Measurements from ENCODE around the gene PDSS2. TPM values are rescaled to one million over a fixed set of nuclear protein-coding genes. Genes with fewer than 3 reads are reported as not detected.
"Not testable (repeated sequence)": the region's sequence is repeated elsewhere in the genome, so short reads cannot be mapped to it uniquely, and the experiment has no call there.

Gene PDSS2
- polyA plus RNA-seq, 1 of the 3 experiments (the other 2 are of a cell fraction), result 5.6 TPM

- TF ChIP-seq FOXJ3 (CRISPR knock-in tag; IDR thresholded peaks at IDR 0.05) (no peak), SIN3A (IDR thresholded peaks at IDR 0.05; ENCODE audit: borderline replicate concordance, low read depth, low read length) (no peak), JUND (IDR thresholded peaks at IDR 0.05) (no peak)
These were observed 287.9 kb downstream of the PDSS2 start (continued) for GRCh38 chr6:107171513-107171912.

- H3K79me2 ChIP-seq (ENCODE audit: insufficient read depth); DNase-seq; H3K9me2 ChIP-seq; H3K36me3 ChIP-seq (replicated peaks in 1 of 2; ENCODE audit: control insufficient read depth in 1 of 2, insufficient read depth in 2 of 2, low read length in 1 of 2); H3K9ac ChIP-seq; H4K20me1 ChIP-seq (ENCODE audit: insufficient read depth); H3K4me2 ChIP-seq; H3K27me3 ChIP-seq (ENCODE audit: insufficient read depth); H3K4me1 ChIP-seq (ENCODE audit: control insufficient read depth in 1 of 2, insufficient read depth in 2 of 2, low read depth in 1 of 2, low read length in 1 of 2); POLR2A ChIA-PET; H3F3A ChIP-seq (replicated peaks; ENCODE audit: insufficient read depth); H2AFZ ChIP-seq (ENCODE audit: low read depth); H3K9me3 ChIP-seq; H3K4me3 ChIP-seq (ENCODE audit: low read depth in 2 of 2, low read length in 1 of 2); CTCF ChIA-PET; H3K27ac ChIP-seq (ENCODE audit: low read depth in 2 of 2, low read length in 1 of 2): not testable (repeated sequence)
- WGBS (ENCODE audit: low lambda C conversion rate), result 100% methylated on average over 3 of the region's 5 CpGs
These were observed 295.1 kb downstream of the PDSS2 start for GRCh38 chr6:107164299-107164698.

- Histone ChIP-seq H3K79me2 (ENCODE audit: insufficient read depth) (no peaks in the 10 kb centered on the region), H3K9me3 (no peaks in the 10 kb centered on the region), H4K20me1 (ENCODE audit: insufficient read depth) (no peaks in the 10 kb centered on the region), H2AFZ (ENCODE audit: low read depth) (no peak overlapping the region), H3K36me3 (replicated peaks in 1 of 2; ENCODE audit: control insufficient read depth in 1 of 2, insufficient read depth in 2 of 2, low read length in 1 of 2) (no peaks in the 10 kb centered on the region), H3K4me3 (ENCODE audit: low read depth in 2 of 2, low read length in 1 of 2) (no peak overlapping the region), H3K4me1 (ENCODE audit: control insufficient read depth in 1 of 2, insufficient read depth in 2 of 2, low read depth in 1 of 2, low read length in 1 of 2) (no peaks in the 10 kb centered on the region), H3K4me2 (no peak overlapping the region), H3K27ac (ENCODE audit: low read depth in 2 of 2, low read length in 1 of 2) (no peak overlapping the region), H3K27me3 (ENCODE audit: insufficient read depth) (no peaks in the 10 kb centered on the region), H3K9me2 (no peaks in the 10 kb centered on the region), H3K9ac (no peak overlapping the region), H3F3A (replicated peaks; ENCODE audit: insufficient read depth) (no peaks in the 10 kb centered on the region)
- TF ChIP-seq ZBTB33 (IDR thresholded peaks at IDR 0.05; ENCODE audit: borderline replicate concordance, low read depth) (no peak), CHD2 (IDR thresholded peaks at IDR 0.05; ENCODE audit: low read length, partially characterized antibody) (no peak), RCOR1 (IDR thresholded peaks at IDR 0.05; ENCODE audit: low read length) (no peak), NFIC (IDR thresholded peaks at IDR 0.05; ENCODE audit: borderline replicate concordance) (no peak)
- no peak for DNase-seq
- WGBS (ENCODE audit: low lambda C conversion rate), result 100% methylated on average over 3 of the region's 3 CpGs
- ChIA-PET CTCF (no interaction called here), POLR2A (no interaction called here)
These were observed 297.8 kb downstream of the PDSS2 start for GRCh38 chr6:107161521-107161920.

- H3K4me1 ChIP-seq (ENCODE audit: control insufficient read depth in 1 of 2, insufficient read depth in 2 of 2, low read depth in 1 of 2, low read length in 1 of 2), result peaks cover 0 to 8% of the 10 kb centered on the region in 2 experiments; a peak in 2 of 4 replicates
- TF ChIP-seq CTCF (IDR thresholded peaks at IDR 0.05) (no peak), PBX3 (IDR thresholded peaks at IDR 0.05) (no peak), GABPA (IDR thresholded peaks at IDR 0.05; ENCODE audit: low read depth) (no peak), IRF3 (IDR thresholded peaks at IDR 0.05; ENCODE audit: low read depth, low read length) (no peak), TCF12 (IDR thresholded peaks at IDR 0.05) (no peak), JUND (IDR thresholded peaks at IDR 0.05) (no peak), USF2 (IDR thresholded peaks at IDR 0.05; ENCODE audit: borderline replicate concordance, low read depth, low read length) (no peak), RXRA (IDR thresholded peaks at IDR 0.05; ENCODE audit: borderline replicate concordance, low read depth) (no peak)
These were observed 302.7 kb downstream of the PDSS2 start for GRCh38 chr6:107156617-107157016.

More at GRCh38 chr6:107156617-107157016, 302.7 kb downstream of the PDSS2 start:
- ChIA-PET POLR2A (no interaction called here), CTCF (no interaction called here)
- WGBS (ENCODE audit: low lambda C conversion rate), result 83% methylated on average over 1 of the region's 2 CpGs
- Histone ChIP-seq H3K79me2 (ENCODE audit: insufficient read depth) (no peaks in the 10 kb centered on the region), H3F3A (replicated peaks; ENCODE audit: insufficient read depth) (no peaks in the 10 kb centered on the region), H3K9me2 (no peaks in the 10 kb centered on the region), H3K9ac (no peak overlapping the region), H2AFZ (ENCODE audit: low read depth) (no peak overlapping the region), H4K20me1 (ENCODE audit: insufficient read depth) (no peaks in the 10 kb centered on the region), H3K36me3 (replicated peaks in 1 of 2; ENCODE audit: control insufficient read depth in 1 of 2, insufficient read depth in 2 of 2, low read length in 1 of 2) (no peaks in the 10 kb centered on the region), H3K4me3 (ENCODE audit: low read depth in 2 of 2, low read length in 1 of 2) (no peak overlapping the region), H3K27me3 (ENCODE audit: insufficient read depth) (no peaks in the 10 kb centered on the region), H3K4me2 (no peak overlapping the region), H3K9me3 (no peaks in the 10 kb centered on the region), H3K27ac (ENCODE audit: low read depth in 2 of 2, low read length in 1 of 2) (no peak overlapping the region)
- no peak for DNase-seq
